ENCODE data around the gene SET. TPM values are rescaled to one million over a fixed set of nuclear protein-coding genes. Genes with fewer than 3 reads are reported as not detected.

SET gene
- total RNA-seq, 1 donor from 2014 or later, result 69.3 TPM

DNA sequence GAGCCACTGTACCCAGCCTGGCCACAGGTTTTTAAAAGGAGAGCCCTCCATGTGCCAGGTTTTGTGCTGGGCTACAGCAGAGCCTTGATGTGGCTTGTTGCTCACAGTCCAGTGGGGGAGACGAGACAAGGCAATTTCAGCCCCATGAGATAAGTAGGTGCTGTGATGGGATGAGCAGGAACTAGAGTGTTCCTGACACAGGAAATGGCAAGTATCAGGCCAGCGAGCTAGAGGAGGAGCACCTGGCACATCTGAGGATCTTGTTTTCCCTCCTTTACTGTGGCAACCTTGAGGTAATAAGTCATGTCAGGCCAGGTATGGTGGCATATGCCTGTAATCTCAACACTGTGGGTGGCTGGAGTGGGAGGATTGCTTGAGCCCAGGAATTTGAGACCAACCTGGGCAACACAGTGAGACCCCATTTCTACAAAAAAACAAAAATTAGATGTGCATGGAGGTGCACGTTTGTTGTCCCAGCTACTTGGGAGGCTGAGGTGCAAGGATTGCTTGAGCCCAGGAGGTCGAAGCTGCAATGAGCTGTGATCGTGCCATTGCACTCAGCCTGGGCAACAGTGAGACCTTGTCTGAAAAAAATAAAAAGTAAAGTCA lies 38.7 kb downstream of the SET start:
- no peak for DNase-seq (ENCODE audit: low spot score)
- no peak for ATAC-seq

DNA sequence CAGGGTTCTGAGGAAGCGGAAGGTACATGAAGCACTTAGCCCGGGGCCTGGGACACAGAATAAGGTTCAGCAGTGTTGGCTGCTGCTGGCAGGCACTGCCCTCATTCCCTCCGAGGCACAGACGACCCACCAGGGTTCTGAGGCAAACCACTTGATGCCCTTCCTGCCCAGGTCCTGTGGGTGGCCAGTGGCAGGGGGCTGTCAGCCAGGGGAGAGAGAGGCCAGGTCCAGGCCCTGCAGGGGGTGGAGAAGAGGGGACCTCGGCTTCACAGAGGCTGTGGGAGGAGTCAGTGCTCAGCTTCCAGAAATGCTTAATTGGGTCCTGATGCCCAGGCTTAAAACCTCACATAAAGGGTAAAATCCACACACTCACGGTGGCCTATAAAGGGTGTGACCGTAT lies 39.3 kb downstream of the SET start:
- ATAC-seq, result no peak

DNA sequence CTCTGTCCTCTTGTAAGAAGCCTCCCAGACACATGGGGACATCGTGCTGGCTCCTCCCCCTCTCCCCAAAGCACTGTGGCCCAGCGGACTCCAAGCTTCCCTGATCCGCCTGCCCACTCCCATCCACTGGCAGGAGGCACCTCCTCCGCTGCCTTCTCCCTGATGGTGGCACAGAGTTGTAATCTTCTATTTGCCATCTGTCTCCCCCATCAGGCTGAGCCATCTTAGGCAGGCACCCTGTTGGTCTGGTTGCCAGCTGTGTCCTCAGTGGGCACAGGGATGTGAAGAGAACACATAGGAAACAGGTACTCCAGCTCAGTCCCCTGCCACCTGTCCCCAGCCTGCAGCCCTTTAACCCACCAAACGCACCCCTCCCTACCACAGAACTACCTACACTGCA lies 40.3 kb downstream of the SET start:
- ATAC-seq, result no peak
- DNase-seq (ENCODE audit: low spot score), result no peak

More for the DNA sequence above, 39.3 kb downstream of the SET start:
- no peak for DNase-seq (ENCODE audit: low spot score)

DNA sequence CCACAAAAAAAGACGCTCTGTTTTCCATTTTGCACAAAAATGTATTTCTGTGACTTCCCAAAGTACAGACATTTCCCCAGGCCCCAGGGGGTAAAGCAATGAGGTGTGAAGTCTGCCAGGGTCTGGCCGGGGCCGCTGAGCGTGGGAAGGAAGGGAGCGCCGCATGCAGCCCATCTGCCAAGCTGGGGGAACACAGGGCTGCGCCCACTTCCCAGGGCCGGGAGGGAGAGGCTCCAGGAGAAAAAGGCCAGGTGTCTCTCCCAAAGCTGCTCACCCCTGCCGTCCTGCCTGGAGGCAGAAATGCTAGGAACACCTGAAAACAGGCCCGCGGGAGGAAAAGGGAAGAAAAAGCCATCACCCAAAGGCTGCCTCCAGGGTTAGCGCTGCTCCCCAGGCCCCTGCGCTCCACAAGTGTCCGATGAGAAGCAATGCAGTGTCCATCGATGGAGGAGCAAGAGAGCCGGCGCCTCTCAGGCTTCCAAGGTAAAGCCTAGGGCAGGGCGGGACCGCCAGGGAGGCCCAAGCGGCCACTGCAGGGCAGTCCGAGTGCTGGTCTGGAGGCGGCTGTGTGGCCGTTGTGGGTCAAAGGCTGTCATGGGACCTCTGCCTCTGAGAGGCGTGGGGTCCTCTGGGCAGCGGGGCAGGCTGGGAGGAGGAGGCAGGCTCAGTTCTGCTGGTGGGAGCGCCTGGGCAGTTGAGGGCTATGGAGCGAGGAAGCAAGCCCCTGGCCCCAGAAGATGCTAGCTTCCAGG lies 40.9 kb downstream of the SET start:
- ATAC-seq (no peak), DNase-seq (ENCODE audit: low spot score) (no peak)

DNA sequence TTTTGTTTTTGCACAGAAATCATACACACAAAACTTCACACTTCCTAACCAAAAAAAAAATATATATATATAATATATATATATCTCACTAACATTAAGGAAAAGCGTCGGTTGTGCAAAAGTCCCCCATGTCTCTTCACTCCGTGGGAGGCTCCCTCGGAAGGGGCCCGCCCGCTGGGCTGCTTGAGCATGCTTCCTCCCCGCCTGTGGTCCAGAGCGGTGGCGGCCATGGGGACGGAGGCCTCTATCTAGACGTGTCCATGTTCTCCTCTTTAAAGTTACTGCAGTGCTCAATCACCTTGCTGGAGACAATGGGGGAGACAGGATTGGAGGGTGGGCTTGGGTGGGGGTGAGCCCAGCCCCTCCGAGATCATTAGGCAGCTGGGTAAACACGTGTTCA lies 42.1 kb downstream of the SET start:
- no peak for ATAC-seq
- no peak for DNase-seq (ENCODE audit: low spot score)

DNA sequence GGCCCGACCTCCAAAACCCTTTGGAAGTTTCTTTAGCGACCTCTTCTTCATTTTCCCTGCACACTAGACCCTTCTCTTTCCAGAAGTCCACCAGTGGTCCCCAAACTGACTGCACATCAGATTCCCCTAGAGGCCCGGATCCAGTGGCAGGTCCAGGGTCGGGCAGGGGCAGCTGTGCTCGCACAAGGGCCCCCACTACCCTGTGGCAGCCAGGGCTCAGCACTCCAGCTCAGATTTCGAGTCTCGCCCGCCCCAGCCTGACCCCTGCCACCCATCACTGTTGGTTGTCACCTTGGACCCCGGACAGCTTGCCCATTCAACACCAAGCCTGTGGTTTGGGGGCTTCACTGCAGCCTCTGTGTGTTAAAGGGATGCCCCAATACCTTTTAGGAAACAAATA lies 42.7 kb downstream of the SET start:
- ATAC-seq (no peak), DNase-seq (ENCODE audit: low spot score) (no peak)

DNA sequence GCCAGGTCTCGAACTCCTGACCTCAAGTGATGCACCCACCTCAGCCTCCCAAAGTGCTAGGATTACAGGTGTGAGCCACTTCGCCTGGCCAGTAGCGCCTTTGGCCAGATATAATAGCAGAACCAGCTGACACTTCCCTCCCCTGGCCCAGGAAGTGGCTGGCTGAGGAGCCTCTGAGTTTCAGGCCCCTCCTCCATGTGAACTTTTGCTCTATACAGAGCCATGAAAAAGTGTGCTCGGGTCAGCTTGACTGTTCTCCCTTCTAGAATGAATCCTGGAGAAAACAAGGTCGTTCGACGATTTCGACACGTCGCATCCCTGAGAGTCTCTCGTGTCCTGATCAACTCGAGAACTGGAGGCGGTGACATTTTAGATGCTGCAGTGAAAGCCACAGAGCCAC lies 43.6 kb downstream of the SET start:
- DNase-seq (ENCODE audit: low spot score) (no peak), ATAC-seq (no peak)

DNA sequence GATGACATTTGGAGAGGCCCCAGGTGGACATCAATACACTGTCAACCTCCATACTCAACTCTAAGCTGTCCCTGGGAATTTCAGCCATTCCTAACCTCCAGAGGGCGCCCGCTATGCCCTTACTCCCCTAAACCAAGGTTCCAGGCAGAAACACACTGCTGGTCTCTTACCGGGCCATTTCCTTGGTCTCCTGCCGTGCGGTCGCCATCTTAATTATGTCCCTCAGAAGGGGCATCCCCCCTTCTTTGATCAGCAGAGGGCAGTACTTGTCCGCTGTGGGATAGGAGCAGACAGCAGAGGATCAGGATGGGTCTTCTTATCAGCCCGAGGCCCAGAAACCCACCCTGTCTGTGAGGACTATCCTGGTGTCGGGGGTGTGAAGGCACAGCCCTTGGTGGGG lies 44.2 kb downstream of the SET start:
- ATAC-seq (peak; percentile 90), DNase-seq (ENCODE audit: low spot score) (peak; percentile 69)

DNA sequence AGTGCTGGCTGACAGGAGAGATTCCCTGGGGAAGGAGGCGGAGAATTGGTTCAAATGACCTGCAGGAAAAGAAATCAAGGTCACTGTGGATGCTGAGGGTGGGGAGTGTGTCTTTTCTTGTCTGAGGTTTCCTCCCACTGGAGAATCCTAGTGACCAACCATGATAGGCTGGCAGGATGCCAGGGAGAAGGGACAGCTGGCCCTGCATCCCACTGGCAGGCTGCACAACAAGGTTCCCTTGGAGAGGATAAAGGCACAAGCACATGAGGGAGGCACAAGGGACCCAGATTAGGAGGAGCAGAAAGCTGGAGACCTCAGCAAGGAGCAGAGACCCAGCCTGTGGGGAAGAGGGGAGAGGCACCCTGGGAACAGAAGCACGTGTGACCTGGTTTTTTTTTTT lies 46.4 kb downstream of the SET start:
- ATAC-seq (no peak), DNase-seq (ENCODE audit: low spot score) (no peak)

DNA sequence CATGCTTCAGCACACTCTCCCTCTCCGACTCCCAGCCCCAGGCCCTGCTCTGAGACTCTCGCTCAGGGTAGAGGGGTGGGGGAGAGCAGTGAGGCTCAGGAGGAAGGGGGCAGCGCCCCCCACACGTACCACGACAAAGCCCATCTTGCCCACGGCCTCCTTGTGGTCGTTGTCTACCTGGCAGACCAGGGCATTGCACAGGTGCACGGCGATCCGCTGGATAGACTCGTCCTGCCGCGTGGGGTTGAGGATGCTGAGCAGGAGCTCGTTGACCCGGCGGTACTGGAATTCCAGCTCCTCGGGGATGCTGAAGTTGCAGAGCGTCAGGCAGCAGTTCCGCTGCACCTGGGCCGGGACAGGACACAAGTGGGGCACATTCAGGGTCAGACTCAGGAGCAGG lies 53.4 kb downstream of the SET start:
- DNase-seq (ENCODE audit: low spot score) (no peak), ATAC-seq (no peak)

DNA sequence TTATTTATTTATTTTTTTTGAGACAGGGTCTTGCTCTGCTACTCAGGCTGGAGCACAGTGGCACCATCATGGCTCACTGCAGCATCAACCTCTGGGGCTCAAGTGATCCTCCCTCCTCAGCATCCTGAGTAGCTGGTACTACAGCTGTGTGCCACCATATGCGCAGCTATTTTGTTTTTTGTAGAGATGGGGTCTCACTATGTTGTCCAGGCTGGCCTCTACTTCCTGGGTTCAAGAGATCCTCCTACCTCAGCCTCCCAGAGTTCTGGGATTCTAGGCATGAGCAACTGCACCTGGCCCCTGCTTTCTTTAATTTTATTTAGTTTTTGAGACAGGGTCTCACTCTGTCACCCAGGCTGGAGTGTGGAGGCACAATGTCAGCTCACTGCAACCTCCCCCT lies 54.4 kb downstream of the SET start:
- ATAC-seq (no peak), DNase-seq (ENCODE audit: low spot score) (no peak)

Other genes starting within 250 kb of the SET start
- 6.6 TPM for gene ODF2, start 233.2 kb upstream of the SET start, total RNA-seq
- gene GLE1, start 184.5 kb upstream of the SET start, total RNA-seq, result 12.3 TPM
- gene SPTAN1, start 136.6 kb upstream of the SET start, total RNA-seq, result 75.7 TPM
- gene DYNC2I2, start 32.4 kb upstream of the SET start, total RNA-seq, result 24.1 TPM
- 7.6 TPM for gene PKN3, start 13.3 kb downstream of the SET start, total RNA-seq
- 22.9 TPM for gene ZDHHC12, start 34.9 kb downstream of the SET start, total RNA-seq
- 15.6 TPM for gene ZER1, start 82.7 kb downstream of the SET start, total RNA-seq
- 14.1 TPM for gene TBC1D13, start 98.0 kb downstream of the SET start, total RNA-seq
- gene ENDOG, start 129.3 kb downstream of the SET start, total RNA-seq, result 53.0 TPM
- 36.7 TPM for gene SPOUT1, start 140.6 kb downstream of the SET start, total RNA-seq
- gene KYAT1, start 192.7 kb downstream of the SET start, total RNA-seq, result 9.6 TPM
- gene LRRC8A, start 192.9 kb downstream of the SET start, total RNA-seq, result 11.0 TPM
- gene PHYHD1, start 231.8 kb downstream of the SET start, total RNA-seq, result 70.8 TPM